ENCODE data around the gene SP5.

Gene SP5

DNA sequence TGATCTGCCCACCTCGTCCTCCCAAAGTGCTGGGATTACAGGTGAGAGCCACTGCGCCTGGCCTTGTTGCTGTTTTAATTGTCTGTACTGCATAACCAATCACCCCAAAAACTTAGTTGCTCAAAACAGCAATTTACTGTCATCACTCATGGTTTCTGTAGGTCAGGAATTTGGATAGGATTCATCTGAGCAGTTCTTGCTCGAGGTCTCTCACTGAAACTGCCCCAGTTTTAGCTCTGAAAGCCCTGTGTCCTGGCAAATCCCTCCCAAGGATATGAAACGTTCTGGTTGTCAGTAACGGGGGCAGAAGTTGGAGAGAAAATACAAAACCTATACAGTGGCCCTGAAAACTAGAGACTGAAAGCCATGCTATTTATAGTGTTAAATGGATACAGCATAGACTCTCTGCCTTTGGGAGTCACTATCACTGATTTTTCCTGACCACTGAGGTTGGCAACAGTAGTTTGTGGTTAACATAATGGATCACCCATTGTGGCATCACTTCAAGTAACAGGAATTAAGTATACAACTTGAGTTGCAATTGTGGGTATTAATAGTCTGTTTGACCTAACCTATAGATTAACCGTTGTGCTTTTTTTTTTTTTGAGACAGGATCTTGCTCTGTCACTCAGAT is 27.9 kb downstream of the SP5 start:
- no peaks in the 10 kb centered on the region for H3K36me3 ChIP-seq (ENCODE audit: control insufficient read depth in 1 of 2, insufficient read depth in 2 of 2, low read depth in 1 of 2, low read length in 2 of 2)
- H3K9me3 ChIP-seq (ENCODE audit: control insufficient read depth, low read length) = no peaks in the 10 kb centered on the region
- H3K27ac ChIP-seq (ENCODE audit: low read length, poor library complexity, severe bottlenecking) = no peak overlapping the region
- no peak overlapping the region for H3K9ac ChIP-seq (ENCODE audit: low read length)
- no peak overlapping the region for H3K4me3 ChIP-seq (ENCODE audit: insufficient read depth in 1 of 2, low read depth in 1 of 2, low read length in 2 of 2)
- H2BK12ac ChIP-seq (ENCODE audit: low read length in 2 of 2) = no peak overlapping the region
- H3K14ac ChIP-seq (ENCODE audit: low read length in 2 of 2) = no peak overlapping the region
- no peak overlapping the region for H3K23ac ChIP-seq (ENCODE audit: low read length in 2 of 2)
- H3K4me2 ChIP-seq (ENCODE audit: low read length, poor library complexity, severe bottlenecking) = no peak overlapping the region
- H2AFZ ChIP-seq (ENCODE audit: low read depth, low read length) = no peak overlapping the region
- no peak overlapping the region for H4K8ac ChIP-seq (ENCODE audit: low read length)
- no peak overlapping the region for H2BK15ac ChIP-seq (ENCODE audit: low read depth, poor library complexity, severe bottlenecking)
- no peak overlapping the region for H2BK5ac ChIP-seq (ENCODE audit: low read depth, low read length, poor library complexity, severe bottlenecking)
- DNase-seq = no peak
- H3K4ac ChIP-seq (ENCODE audit: low read depth in 1 of 2, low read length in 2 of 2) = no peak overlapping the region
- no peaks in the 10 kb centered on the region for H3K27me3 ChIP-seq (ENCODE audit: control insufficient read depth in 1 of 2, insufficient read depth in 1 of 2, low read length in 2 of 2)
- peaks cover 5% of the 10 kb centered on the region for H3K4me1 ChIP-seq (ENCODE audit: control insufficient read depth, insufficient read depth, low read depth, low read length)
- no peak overlapping the region for H2AK5ac ChIP-seq (ENCODE audit: low read length, severe bottlenecking)
- no peak overlapping the region for H3K18ac ChIP-seq (ENCODE audit: low read depth in 1 of 2, low read length in 2 of 2)
- H3K79me1 ChIP-seq (replicated peaks; ENCODE audit: low read length, poor library complexity, severe bottlenecking) = no peaks in the 10 kb centered on the region
- H2BK120ac ChIP-seq (ENCODE audit: low read depth, low read length) = no peak overlapping the region
- H4K91ac ChIP-seq (ENCODE audit: low read length) = no peak overlapping the region
- WGBS = 88% methylated on average over 5 of the region's 6 CpGs

DNA sequence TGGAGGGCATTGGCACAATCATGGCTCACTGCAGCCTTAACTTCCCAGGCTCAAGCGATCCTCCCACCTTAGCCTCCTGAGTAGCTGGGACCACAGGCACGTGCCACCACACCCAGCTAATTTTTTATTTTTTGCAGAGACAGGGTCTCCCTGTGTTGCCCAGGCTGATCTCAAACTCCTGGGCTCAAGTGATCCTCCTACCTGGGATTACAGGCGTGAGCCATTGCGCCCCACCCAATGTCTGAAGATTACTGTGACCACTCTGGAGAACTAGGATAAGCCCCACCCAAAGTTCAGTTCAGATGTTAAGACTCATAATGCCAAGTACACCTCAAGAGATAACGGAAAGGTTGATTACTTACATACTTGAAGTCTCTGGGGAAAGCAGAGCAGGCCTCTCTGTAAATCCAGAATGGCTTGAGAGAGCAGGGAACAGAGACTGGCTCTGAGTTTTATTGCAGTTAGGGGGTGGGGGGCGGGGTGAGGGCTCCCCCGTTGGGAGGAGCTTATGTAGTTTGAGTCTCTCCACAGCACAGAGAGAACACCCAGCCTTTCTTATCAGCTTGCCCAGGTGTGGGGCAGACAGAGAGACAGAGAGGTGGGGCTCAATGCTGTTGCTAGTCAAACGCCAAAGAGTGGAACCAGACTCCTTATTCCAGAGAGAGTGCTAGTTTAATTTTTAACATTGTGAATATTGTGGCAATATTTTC is 28.5 kb downstream of the SP5 start:
- Histone ChIP-seq H2BK120ac (ENCODE audit: low read depth, low read length) (no peak overlapping the region), H3K9me3 (ENCODE audit: control insufficient read depth, low read length) (no peaks in the 10 kb centered on the region), H2BK15ac (ENCODE audit: low read depth, poor library complexity, severe bottlenecking) (no peak overlapping the region), H3K4me3 (ENCODE audit: insufficient read depth in 1 of 2, low read depth in 1 of 2, low read length in 2 of 2) (no peak overlapping the region), H3K4me1 (ENCODE audit: control insufficient read depth, insufficient read depth, low read depth, low read length) (peaks cover 5% of the 10 kb centered on the region), H4K8ac (ENCODE audit: low read length) (no peak overlapping the region), H2BK5ac (ENCODE audit: low read depth, low read length, poor library complexity, severe bottlenecking) (no peak overlapping the region), H3K14ac (ENCODE audit: low read length in 2 of 2) (no peak overlapping the region), H3K36me3 (ENCODE audit: control insufficient read depth in 1 of 2, insufficient read depth in 2 of 2, low read depth in 1 of 2, low read length in 2 of 2) (no peaks in the 10 kb centered on the region), H3K23ac (ENCODE audit: low read length in 2 of 2) (no peak overlapping the region), H2AK5ac (ENCODE audit: low read length, severe bottlenecking) (no peak overlapping the region), H3K27me3 (ENCODE audit: control insufficient read depth in 1 of 2, insufficient read depth in 1 of 2, low read length in 2 of 2) (no peaks in the 10 kb centered on the region), H3K9ac (ENCODE audit: low read length) (no peak overlapping the region), H3K4me2 (ENCODE audit: low read length, poor library complexity, severe bottlenecking) (no peak overlapping the region), H4K91ac (ENCODE audit: low read length) (no peak overlapping the region), H2AFZ (ENCODE audit: low read depth, low read length) (no peak overlapping the region), H3K4ac (ENCODE audit: low read depth in 1 of 2, low read length in 2 of 2) (no peak overlapping the region), H3K27ac (ENCODE audit: low read length, poor library complexity, severe bottlenecking) (no peak overlapping the region), H3K79me1 (replicated peaks; ENCODE audit: low read length, poor library complexity, severe bottlenecking) (no peaks in the 10 kb centered on the region), H2BK12ac (ENCODE audit: low read length in 2 of 2) (no peak overlapping the region), H3K18ac (ENCODE audit: low read depth in 1 of 2, low read length in 2 of 2) (no peak overlapping the region)
- DNase-seq = no peak
- WGBS = 87% methylated on average over 6 of the region's 8 CpGs

DNA sequence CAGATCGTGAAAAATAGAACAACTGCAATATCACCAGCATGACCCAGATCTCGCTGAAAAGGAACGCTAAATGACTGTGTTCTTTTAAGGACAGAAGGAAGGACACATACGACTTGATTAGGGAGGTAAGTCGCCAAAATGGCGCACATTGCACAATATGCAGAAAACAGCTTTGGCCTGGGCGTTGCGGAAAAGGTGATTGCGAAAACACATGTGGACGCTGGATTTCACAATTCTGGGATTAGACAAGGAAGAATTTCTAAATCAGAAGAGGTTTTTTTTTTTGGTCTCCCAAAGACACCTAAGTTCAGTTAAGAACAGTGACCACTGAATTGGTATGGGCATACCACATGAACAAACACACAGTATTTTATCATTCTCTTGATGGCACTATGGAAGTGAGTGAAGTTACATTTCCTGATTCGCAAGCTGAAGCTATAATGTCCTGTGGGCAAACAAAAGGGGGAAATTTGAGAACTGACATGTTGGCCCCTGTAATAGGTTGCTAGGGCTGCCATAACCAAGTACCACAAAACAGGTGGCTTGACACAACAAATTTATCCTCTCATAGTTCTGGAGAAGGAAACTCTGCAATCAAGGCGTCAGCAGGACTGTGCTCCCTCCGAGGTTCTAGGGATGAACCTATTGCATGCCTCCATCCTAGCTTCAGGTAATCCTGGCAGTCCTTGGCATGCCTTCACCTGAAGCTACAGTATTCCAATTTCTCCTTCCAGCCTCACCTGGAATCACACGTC is 29.3 kb downstream of the SP5 start:
- Histone ChIP-seq H3K14ac (ENCODE audit: low read length in 2 of 2) (no peak overlapping the region), H3K23ac (ENCODE audit: low read length in 2 of 2) (no peak overlapping the region), H2AFZ (ENCODE audit: low read depth, low read length) (no peak overlapping the region), H2BK120ac (ENCODE audit: low read depth, low read length) (no peak overlapping the region), H2BK5ac (ENCODE audit: low read depth, low read length, poor library complexity, severe bottlenecking) (no peak overlapping the region), H3K27me3 (ENCODE audit: control insufficient read depth in 1 of 2, insufficient read depth in 1 of 2, low read length in 2 of 2) (no peaks in the 10 kb centered on the region), H3K18ac (ENCODE audit: low read depth in 1 of 2, low read length in 2 of 2) (no peak overlapping the region), H2BK15ac (ENCODE audit: low read depth, poor library complexity, severe bottlenecking) (no peak overlapping the region), H2BK12ac (ENCODE audit: low read length in 2 of 2) (no peak overlapping the region), H4K91ac (ENCODE audit: low read length) (no peak overlapping the region), H3K9ac (ENCODE audit: low read length) (no peak overlapping the region), H4K8ac (ENCODE audit: low read length) (no peak overlapping the region), H3K4me3 (ENCODE audit: insufficient read depth in 1 of 2, low read depth in 1 of 2, low read length in 2 of 2) (no peak overlapping the region), H3K9me3 (ENCODE audit: control insufficient read depth, low read length) (no peaks in the 10 kb centered on the region), H2AK5ac (ENCODE audit: low read length, severe bottlenecking) (no peak overlapping the region), H3K79me1 (replicated peaks; ENCODE audit: low read length, poor library complexity, severe bottlenecking) (no peaks in the 10 kb centered on the region), H3K27ac (ENCODE audit: low read length, poor library complexity, severe bottlenecking) (no peak overlapping the region), H3K36me3 (ENCODE audit: control insufficient read depth in 1 of 2, insufficient read depth in 2 of 2, low read depth in 1 of 2, low read length in 2 of 2) (no peaks in the 10 kb centered on the region), H3K4me1 (ENCODE audit: control insufficient read depth, insufficient read depth, low read depth, low read length) (peaks cover 5% of the 10 kb centered on the region), H3K4me2 (ENCODE audit: low read length, poor library complexity, severe bottlenecking) (no peak overlapping the region), H3K4ac (ENCODE audit: low read depth in 1 of 2, low read length in 2 of 2) (no peak overlapping the region)
- WGBS = 98% methylated on average over 14 of the region's 14 CpGs
- peak; percentile 15 for DNase-seq

GRCh38 chr2:170745305-170745704 is 30.2 kb downstream of the SP5 start:
- WGBS = 78% methylated on average over 5 of the region's 6 CpGs
- Histone ChIP-seq H3K23ac (ENCODE audit: low read length in 2 of 2) (no peak overlapping the region), H3K9me3 (ENCODE audit: control insufficient read depth, low read length) (no peaks in the 10 kb centered on the region), H4K91ac (ENCODE audit: low read length) (no peak overlapping the region), H3K4me1 (ENCODE audit: control insufficient read depth, insufficient read depth, low read depth, low read length) (peaks cover 3% of the 10 kb centered on the region), H3K4ac (ENCODE audit: low read depth in 1 of 2, low read length in 2 of 2) (no peak overlapping the region), H3K79me1 (replicated peaks; ENCODE audit: low read length, poor library complexity, severe bottlenecking) (no peaks in the 10 kb centered on the region), H3K27ac (ENCODE audit: low read length, poor library complexity, severe bottlenecking) (no peak overlapping the region), H2BK12ac (ENCODE audit: low read length in 2 of 2) (no peak overlapping the region), H4K8ac (ENCODE audit: low read length) (no peak overlapping the region), H3K4me3 (ENCODE audit: insufficient read depth in 1 of 2, low read depth in 1 of 2, low read length in 2 of 2) (no peak overlapping the region), H3K9ac (ENCODE audit: low read length) (no peak overlapping the region), H3K14ac (ENCODE audit: low read length in 2 of 2) (no peak overlapping the region), H3K36me3 (ENCODE audit: control insufficient read depth in 1 of 2, insufficient read depth in 2 of 2, low read depth in 1 of 2, low read length in 2 of 2) (no peaks in the 10 kb centered on the region), H2AFZ (ENCODE audit: low read depth, low read length) (no peak overlapping the region), H3K27me3 (ENCODE audit: control insufficient read depth in 1 of 2, insufficient read depth in 1 of 2, low read length in 2 of 2) (no peaks in the 10 kb centered on the region), H2BK120ac (ENCODE audit: low read depth, low read length) (no peak overlapping the region), H2AK5ac (ENCODE audit: low read length, severe bottlenecking) (no peak overlapping the region), H2BK5ac (ENCODE audit: low read depth, low read length, poor library complexity, severe bottlenecking) (no peak overlapping the region), H3K18ac (ENCODE audit: low read depth in 1 of 2, low read length in 2 of 2) (no peak overlapping the region), H3K4me2 (ENCODE audit: low read length, poor library complexity, severe bottlenecking) (no peak overlapping the region), H2BK15ac (ENCODE audit: low read depth, poor library complexity, severe bottlenecking) (no peak overlapping the region)
- DNase-seq = no peak

Measured in mesenchymal stem cell (in vitro differentiated cells and primary cell).